Measurements from ENCODE around the gene RPS26. TPM values are rescaled to one million over a fixed set of nuclear protein-coding genes. Genes with fewer than 3 reads are reported as not detected.

Gene RPS26
- total and polyA plus RNA-seq, 9 of the 15 experiments (the other 6 are each of a cell fraction or from before 2014, with no cell fraction given) = 70.2 to 1,589 (median 852) TPM

DNA sequence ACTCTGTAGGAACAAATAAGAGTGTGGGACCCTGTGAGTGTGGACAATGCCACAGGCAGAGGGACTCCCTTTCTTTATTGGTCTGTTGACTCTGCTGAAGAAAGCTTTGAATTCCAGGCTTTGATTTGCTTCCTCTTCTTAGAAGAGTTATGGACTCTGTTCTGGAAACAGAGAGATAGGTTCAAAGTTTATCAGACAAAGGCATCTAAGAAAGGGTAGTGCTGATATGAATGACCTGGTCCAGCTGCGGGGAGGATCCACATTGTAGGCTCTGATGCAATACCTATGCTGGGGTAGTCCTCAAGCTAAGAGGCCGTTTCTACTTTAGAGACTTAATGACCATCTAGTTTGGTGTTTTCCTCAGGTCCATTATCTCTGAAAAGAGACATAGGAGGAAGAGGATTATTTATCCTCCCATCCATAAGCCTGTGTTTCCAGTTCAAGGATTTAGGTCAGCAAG lies 31.6 kb upstream of the RPS26 start (continued):
- TF ChIP-seq, protein P1, sequence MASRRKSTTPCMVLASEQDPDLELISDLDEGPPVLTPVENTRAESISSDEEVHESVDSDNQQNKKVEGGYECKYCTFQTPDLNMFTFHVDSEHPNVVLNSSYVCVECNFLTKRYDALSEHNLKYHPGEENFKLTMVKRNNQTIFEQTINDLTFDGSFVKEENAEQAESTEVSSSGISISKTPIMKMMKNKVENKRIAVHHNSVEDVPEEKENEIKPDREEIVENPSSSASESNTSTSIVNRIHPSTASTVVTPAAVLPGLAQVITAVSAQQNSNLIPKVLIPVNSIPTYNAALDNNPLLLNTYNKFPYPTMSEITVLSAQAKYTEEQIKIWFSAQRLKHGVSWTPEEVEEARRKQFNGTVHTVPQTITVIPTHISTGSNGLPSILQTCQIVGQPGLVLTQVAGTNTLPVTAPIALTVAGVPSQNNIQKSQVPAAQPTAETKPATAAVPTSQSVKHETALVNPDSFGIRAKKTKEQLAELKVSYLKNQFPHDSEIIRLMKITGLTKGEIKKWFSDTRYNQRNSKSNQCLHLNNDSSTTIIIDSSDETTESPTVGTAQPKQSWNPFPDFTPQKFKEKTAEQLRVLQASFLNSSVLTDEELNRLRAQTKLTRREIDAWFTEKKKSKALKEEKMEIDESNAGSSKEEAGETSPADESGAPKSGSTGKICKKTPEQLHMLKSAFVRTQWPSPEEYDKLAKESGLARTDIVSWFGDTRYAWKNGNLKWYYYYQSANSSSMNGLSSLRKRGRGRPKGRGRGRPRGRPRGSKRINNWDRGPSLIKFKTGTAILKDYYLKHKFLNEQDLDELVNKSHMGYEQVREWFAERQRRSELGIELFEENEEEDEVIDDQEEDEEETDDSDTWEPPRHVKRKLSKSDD (conservative IDR thresholded peaks at IDR 0.05; ENCODE audit: low read length) = no peak
- TF ChIP-seq TEAD2 (tag; IDR thresholded peaks at IDR 0.05) (0 out of 2 replicates have a peak, but pooled peaks have one; percentile 41), KLF13 (tag; IDR thresholded peaks at IDR 0.05; ENCODE audit: borderline replicate concordance, low read depth) (no peak), XRCC4 (IDR thresholded peaks at IDR 0.05; ENCODE audit: extremely low read depth, insufficient read depth, insufficient read length) (no peak), FIP1L1 (IDR thresholded peaks at IDR 0.05; ENCODE audit: low read depth, low read length, poor library complexity, severe bottlenecking) (no peak), U2AF2 (optimal IDR thresholded peaks at IDR 0.05; ENCODE audit: low read depth, low read length) (no peak), EWSR1 (IDR thresholded peaks at IDR 0.05; ENCODE audit: borderline replicate concordance, low read depth, partially characterized antibody) (no peak), SAP30 (IDR thresholded peaks at IDR 0.05; ENCODE audit: borderline replicate concordance, insufficient read depth, low read depth, low read length, poor library complexity, severe bottlenecking) (no peak), ETV6 (IDR thresholded peaks at IDR 0.05; ENCODE audit: borderline replicate concordance in 1 of 2, low read depth in 2 of 2, low read length in 1 of 2) (no peak), ETV6 (CRISPR knock-in tag; IDR thresholded peaks at IDR 0.05; ENCODE audit: borderline replicate concordance) (no peak)
- TF ChIP-seq, protein P2, sequence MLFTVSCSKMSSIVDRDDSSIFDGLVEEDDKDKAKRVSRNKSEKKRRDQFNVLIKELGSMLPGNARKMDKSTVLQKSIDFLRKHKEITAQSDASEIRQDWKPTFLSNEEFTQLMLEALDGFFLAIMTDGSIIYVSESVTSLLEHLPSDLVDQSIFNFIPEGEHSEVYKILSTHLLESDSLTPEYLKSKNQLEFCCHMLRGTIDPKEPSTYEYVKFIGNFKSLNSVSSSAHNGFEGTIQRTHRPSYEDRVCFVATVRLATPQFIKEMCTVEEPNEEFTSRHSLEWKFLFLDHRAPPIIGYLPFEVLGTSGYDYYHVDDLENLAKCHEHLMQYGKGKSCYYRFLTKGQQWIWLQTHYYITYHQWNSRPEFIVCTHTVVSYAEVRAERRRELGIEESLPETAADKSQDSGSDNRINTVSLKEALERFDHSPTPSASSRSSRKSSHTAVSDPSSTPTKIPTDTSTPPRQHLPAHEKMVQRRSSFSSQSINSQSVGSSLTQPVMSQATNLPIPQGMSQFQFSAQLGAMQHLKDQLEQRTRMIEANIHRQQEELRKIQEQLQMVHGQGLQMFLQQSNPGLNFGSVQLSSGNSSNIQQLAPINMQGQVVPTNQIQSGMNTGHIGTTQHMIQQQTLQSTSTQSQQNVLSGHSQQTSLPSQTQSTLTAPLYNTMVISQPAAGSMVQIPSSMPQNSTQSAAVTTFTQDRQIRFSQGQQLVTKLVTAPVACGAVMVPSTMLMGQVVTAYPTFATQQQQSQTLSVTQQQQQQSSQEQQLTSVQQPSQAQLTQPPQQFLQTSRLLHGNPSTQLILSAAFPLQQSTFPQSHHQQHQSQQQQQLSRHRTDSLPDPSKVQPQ (CRISPR knock-in tag; IDR thresholded peaks at IDR 0.05; ENCODE audit: borderline replicate concordance) = no peak
- TF ChIP-seq, protein P3, sequence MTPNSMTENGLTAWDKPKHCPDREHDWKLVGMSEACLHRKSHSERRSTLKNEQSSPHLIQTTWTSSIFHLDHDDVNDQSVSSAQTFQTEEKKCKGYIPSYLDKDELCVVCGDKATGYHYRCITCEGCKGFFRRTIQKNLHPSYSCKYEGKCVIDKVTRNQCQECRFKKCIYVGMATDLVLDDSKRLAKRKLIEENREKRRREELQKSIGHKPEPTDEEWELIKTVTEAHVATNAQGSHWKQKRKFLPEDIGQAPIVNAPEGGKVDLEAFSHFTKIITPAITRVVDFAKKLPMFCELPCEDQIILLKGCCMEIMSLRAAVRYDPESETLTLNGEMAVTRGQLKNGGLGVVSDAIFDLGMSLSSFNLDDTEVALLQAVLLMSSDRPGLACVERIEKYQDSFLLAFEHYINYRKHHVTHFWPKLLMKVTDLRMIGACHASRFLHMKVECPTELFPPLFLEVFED (CRISPR knock-in tag; conservative IDR thresholded peaks at IDR 0.05) = no peak
- TF ChIP-seq, protein P4, sequence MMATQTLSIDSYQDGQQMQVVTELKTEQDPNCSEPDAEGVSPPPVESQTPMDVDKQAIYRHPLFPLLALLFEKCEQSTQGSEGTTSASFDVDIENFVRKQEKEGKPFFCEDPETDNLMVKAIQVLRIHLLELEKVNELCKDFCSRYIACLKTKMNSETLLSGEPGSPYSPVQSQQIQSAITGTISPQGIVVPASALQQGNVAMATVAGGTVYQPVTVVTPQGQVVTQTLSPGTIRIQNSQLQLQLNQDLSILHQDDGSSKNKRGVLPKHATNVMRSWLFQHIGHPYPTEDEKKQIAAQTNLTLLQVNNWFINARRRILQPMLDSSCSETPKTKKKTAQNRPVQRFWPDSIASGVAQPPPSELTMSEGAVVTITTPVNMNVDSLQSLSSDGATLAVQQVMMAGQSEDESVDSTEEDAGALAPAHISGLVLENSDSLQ (IDR thresholded peaks at IDR 0.05) = peak; percentile 21; the same call in 1 of the 2 replicates
- TF ChIP-seq, protein P5, sequence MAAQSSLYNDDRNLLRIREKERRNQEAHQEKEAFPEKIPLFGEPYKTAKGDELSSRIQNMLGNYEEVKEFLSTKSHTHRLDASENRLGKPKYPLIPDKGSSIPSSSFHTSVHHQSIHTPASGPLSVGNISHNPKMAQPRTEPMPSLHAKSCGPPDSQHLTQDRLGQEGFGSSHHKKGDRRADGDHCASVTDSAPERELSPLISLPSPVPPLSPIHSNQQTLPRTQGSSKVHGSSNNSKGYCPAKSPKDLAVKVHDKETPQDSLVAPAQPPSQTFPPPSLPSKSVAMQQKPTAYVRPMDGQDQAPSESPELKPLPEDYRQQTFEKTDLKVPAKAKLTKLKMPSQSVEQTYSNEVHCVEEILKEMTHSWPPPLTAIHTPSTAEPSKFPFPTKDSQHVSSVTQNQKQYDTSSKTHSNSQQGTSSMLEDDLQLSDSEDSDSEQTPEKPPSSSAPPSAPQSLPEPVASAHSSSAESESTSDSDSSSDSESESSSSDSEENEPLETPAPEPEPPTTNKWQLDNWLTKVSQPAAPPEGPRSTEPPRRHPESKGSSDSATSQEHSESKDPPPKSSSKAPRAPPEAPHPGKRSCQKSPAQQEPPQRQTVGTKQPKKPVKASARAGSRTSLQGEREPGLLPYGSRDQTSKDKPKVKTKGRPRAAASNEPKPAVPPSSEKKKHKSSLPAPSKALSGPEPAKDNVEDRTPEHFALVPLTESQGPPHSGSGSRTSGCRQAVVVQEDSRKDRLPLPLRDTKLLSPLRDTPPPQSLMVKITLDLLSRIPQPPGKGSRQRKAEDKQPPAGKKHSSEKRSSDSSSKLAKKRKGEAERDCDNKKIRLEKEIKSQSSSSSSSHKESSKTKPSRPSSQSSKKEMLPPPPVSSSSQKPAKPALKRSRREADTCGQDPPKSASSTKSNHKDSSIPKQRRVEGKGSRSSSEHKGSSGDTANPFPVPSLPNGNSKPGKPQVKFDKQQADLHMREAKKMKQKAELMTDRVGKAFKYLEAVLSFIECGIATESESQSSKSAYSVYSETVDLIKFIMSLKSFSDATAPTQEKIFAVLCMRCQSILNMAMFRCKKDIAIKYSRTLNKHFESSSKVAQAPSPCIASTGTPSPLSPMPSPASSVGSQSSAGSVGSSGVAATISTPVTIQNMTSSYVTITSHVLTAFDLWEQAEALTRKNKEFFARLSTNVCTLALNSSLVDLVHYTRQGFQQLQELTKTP (IDR thresholded peaks at IDR 0.05; ENCODE audit: low read depth in 1 of 2, partially characterized antibody in 2 of 2) = peak in 1 of 2 experiments; percentile 9
